ENCODE data around the gene CCNH. TPM values are rescaled to one million over a fixed set of nuclear protein-coding genes. Genes with fewer than 3 reads are reported as not detected.

The CCNH gene
- total and polyA plus RNA-seq, 2 experiments from 2014 or later: 74.4 to 80.2 TPM

- TF ChIP-seq ZNF462 (CRISPR knock-in tag; IDR thresholded peaks at IDR 0.05): no peak
- no peak for TF ChIP-seq NANOG (IDR thresholded peaks at IDR 0.05; ENCODE audit: borderline replicate concordance)
- no peak for TF ChIP-seq CREB1 (CRISPR knock-in tag; IDR thresholded peaks at IDR 0.05; ENCODE audit: low read depth)
- TF ChIP-seq EZH2 (IDR thresholded peaks at IDR 0.05; ENCODE audit: low read depth, unreplicated experiment): no peak
- no peak for TF ChIP-seq POLR2AphosphoS5 (IDR thresholded peaks at IDR 0.05; ENCODE audit: low read depth)
- no peak for TF ChIP-seq CTCF (conservative IDR thresholded peaks at IDR 0.05; ENCODE audit: low read depth in 2 of 2)
These were observed 7.1 kb downstream of the CCNH start (continued) for GRCh38 chr5:87405472-87406155.

GRCh38 chr5:87404359-87404758, 8.4 kb downstream of the CCNH start:
- ATAC-seq: no peak

More at GRCh38 chr5:87404359-87404758, 8.4 kb downstream of the CCNH start:
- H3K79me2 ChIP-seq (replicated peaks; ENCODE audit: insufficient read depth): peaks cover 3% of the 10 kb centered on the region; the same call in 1 of the 2 replicates
- no peak overlapping the region for H3K4me3 Mint-ChIP-seq
- H3K4me1 Mint-ChIP-seq: no peaks in the 10 kb centered on the region
- H3K4me2 ChIP-seq: no peak overlapping the region
- no peaks in the 10 kb centered on the region for H3K27me3 ChIP-seq (ENCODE audit: insufficient read depth)
- no peaks in the 10 kb centered on the region for H3K4me1 ChIP-seq (ENCODE audit: insufficient read depth)
- TF ChIP-seq POLR2AphosphoS5 (IDR thresholded peaks at IDR 0.05; ENCODE audit: low read depth) (no peak), EZH2phosphoT487 (IDR thresholded peaks at IDR 0.05; ENCODE audit: unreplicated experiment) (no peak), ZNF114 (CRISPR knock-in tag; IDR thresholded peaks at IDR 0.05) (no peak), ETS1 (IDR thresholded peaks at IDR 0.05) (no peak)
- H3K27ac ChIP-seq (ENCODE audit: low read depth): no peak overlapping the region
- H2AFZ ChIP-seq: no peak overlapping the region
- H3K36me3 Mint-ChIP-seq (ENCODE audit: low read depth): peaks cover 91% of the 10 kb centered on the region
- DNase-seq (ENCODE audit: low spot score): no peak
- no peaks in the 10 kb centered on the region for H3K27me3 Mint-ChIP-seq (ENCODE audit: insufficient read depth, low read depth, poor library complexity)
- peaks cover 2% of the 10 kb centered on the region; the same call in 1 of the 3 replicates for H3K9me3 Mint-ChIP-seq
- peaks cover 4% of the 10 kb centered on the region; the same call in 1 of the 2 replicates for H4K20me1 ChIP-seq (replicated peaks; ENCODE audit: insufficient read depth)
- H3F3A ChIP-seq (replicated peaks; ENCODE audit: low read depth): no peaks in the 10 kb centered on the region
- H3K9me2 ChIP-seq (ENCODE audit: insufficient read depth): no peaks in the 10 kb centered on the region
- H3K4me3 ChIP-seq: no peak overlapping the region
- H3K36me3 ChIP-seq (ENCODE audit: insufficient read depth): peaks cover 59% of the 10 kb centered on the region
- no peak overlapping the region for H3K27ac Mint-ChIP-seq

Data from GM23338 (cell line).